K562 (cell line): ENCODE measurements around the gene TESMIN. TPM values are rescaled to one million over a fixed set of nuclear protein-coding genes. Genes with fewer than 3 reads are reported as not detected.

ENCODE experiments used
- ATAC-seq: fragments of 200-7000 bp; cut with Tn5 transposase; 3 replicates; pipeline ENCODE4 v1.9.1; 2020; ENCODE audit warnings: moderate library complexity
- BruUV-seq: library from RNA; stranded (reverse); fragments of 400-500 nt; replicated peaks from 2 replicates; lab custom pipeline; 2021; lab: Mats Ljungman, UMichigan
- CTCF ChIA-PET: fragments of 300-600 bp; formaldehyde crosslinking; extraction: SDS; loops from one replicate; lab custom pipeline; 2021; ENCODE audit warnings: low intra/inter-chr PET ratio; lab: Yijun Ruan, JAX
- POLR2A ChIA-PET: fragments of 300-600, 350-650 bp; sonication (Branson Sonifier 250); formaldehyde crosslinking; extraction: SDS; loops from one replicate; lab custom pipeline; 2021; ENCODE audit warnings: antibody characterized with exemption, inconsistent platforms; lab: Yijun Ruan, JAX
- DNase-seq, 4 experiments: peaks; one replicate each; pipeline versions ENCODE4 v3.0.0 to v3.0.0-alpha.2; 2011 to 2018; ENCODE audit warnings: low spot score in 3 of 4, mixed read lengths in 3 of 4; ENCODE audit errors: extremely low read depth in 1 of 4
- FAIRE-seq: peaks from 2 replicates; lab custom pipeline; 2011; peaks lifted over from hg19 to GRCh38; lab: Jason Lieb, UNC
- H2AFZ ChIP-seq: 2 replicates; pipeline ENCODE4 v1.6.0; 2011; ENCODE audit warnings: low read depth, low read length, control low read depth, inconsistent platforms
- H3K27ac ChIP-seq: fragments of 200-600 bp; 3 replicates; pipeline ENCODE4 v1.8.0; 2011; ENCODE audit warnings: low read depth, mild to moderate bottlenecking, control low read depth, inconsistent platforms, low read length, moderate library complexity, mixed read lengths; ENCODE audit errors: extremely low read depth
- H3K27me3 ChIP-seq, 2 experiments: fragments of 300-600 bp in 1 of 2; 2 replicates in 1 of 2; 3 replicates in 1 of 2; pipeline versions ENCODE4 v1.6.0 to v1.8.0; 2011; ENCODE audit warnings: inconsistent platforms in 2 of 2, low read length in 2 of 2, mild to moderate bottlenecking in 1 of 2, mixed read lengths in 1 of 2, moderate library complexity in 1 of 2; ENCODE audit not compliant: control insufficient read depth in 2 of 2, insufficient read depth in 2 of 2
- H3K36me3 ChIP-seq: fragments of 300-600 bp; 3 replicates; pipeline ENCODE4 v1.8.0; 2011; ENCODE audit warnings: mild to moderate bottlenecking, low read length, inconsistent platforms; ENCODE audit not compliant: control insufficient read depth, insufficient read depth
- H3K4me1 ChIP-seq, 2 experiments: fragments of 200-600 bp in 1 of 2; replicated peaks in 1 of 2; 2 replicates in 1 of 2; 3 replicates in 1 of 2; pipeline versions ENCODE4 v1.5.1 to v1.8.0; 2011; ENCODE audit warnings: inconsistent platforms in 2 of 2, low read length in 2 of 2, mild to moderate bottlenecking in 1 of 2, mixed read lengths in 1 of 2, moderate library complexity in 1 of 2; ENCODE audit not compliant: control insufficient read depth in 2 of 2, insufficient read depth in 2 of 2
- H3K4me2 ChIP-seq: 2 replicates; pipeline ENCODE4 v1.6.1; 2011; ENCODE audit warnings: low read length, control low read depth, inconsistent platforms, mixed read lengths; ENCODE audit not compliant: insufficient read depth
- H3K4me3 ChIP-seq: fragments of 200-600 bp; sonication (generic), shearing (Covaris generic); 2 replicates; pipeline ENCODE4 v1.5.1; 2016; ENCODE audit warnings: control low read depth, inconsistent platforms
- H3K79me2 ChIP-seq: fragments of 200-600 bp; 3 replicates; pipeline ENCODE4 v1.8.0; 2011; ENCODE audit warnings: low read length, inconsistent platforms; ENCODE audit not compliant: control insufficient read depth, insufficient read depth
- H3K9ac ChIP-seq, 2 experiments: 2 replicates each; pipeline versions ENCODE4 v1.6.0 to v1.6.1; 2011; ENCODE audit warnings: low read depth in 2 of 2, low read length in 2 of 2, control low read depth in 1 of 2, inconsistent platforms in 1 of 2, mild to moderate bottlenecking in 1 of 2, mixed read lengths in 1 of 2; ENCODE audit not compliant: insufficient read depth in 1 of 2
- H3K9me1 ChIP-seq: one replicate; pipeline ENCODE4 v1.6.0; 2011; ENCODE audit warnings: inconsistent platforms, mild to moderate bottlenecking, low read length, moderate library complexity; ENCODE audit not compliant: control insufficient read depth, insufficient read depth
- H3K9me3 ChIP-seq: replicated peaks from 2 replicates; pipeline ENCODE4 v1.5.1; 2011; ENCODE audit warnings: low read depth, low read length, inconsistent platforms; ENCODE audit not compliant: control insufficient read depth, insufficient read depth
- H4K20me1 ChIP-seq: replicated peaks from 2 replicates; pipeline ENCODE4 v1.6.1; 2011; ENCODE audit warnings: low read length, inconsistent platforms, mixed read lengths; ENCODE audit not compliant: control insufficient read depth, insufficient read depth
- EGR1 ChIP-seq: fragments of 450-650 bp; conservative IDR thresholded peaks from 2 replicates; pipeline ENCODE4 v1.6.1; 2017; ENCODE audit warnings: mild to moderate bottlenecking
- PHB2 ChIP-seq: fragments of 450-650 bp; IDR thresholded peaks from 2 replicates; pipeline ENCODE4 v1.6.1; 2017; ENCODE audit warnings: low read depth
- SIN3A ChIP-seq, 2 experiments: fragments of 150-350 bp in 1 of 2; IDR thresholded peaks; 2 replicates each; pipeline ENCODE4 v1.6.1; 2011 to 2016; ENCODE audit warnings: borderline replicate concordance in 2 of 2, low read depth in 2 of 2, low read length in 2 of 2, mild to moderate bottlenecking in 2 of 2, moderate library complexity in 2 of 2; ENCODE audit not compliant: control insufficient read depth in 1 of 2
- ZNF316 ChIP-seq: fragments of 450-650 bp; IDR thresholded peaks from 2 replicates; pipeline ENCODE4 v1.6.1; 2016
- WGBS: fragments of 100-300 bp; shearing (Covaris generic); methylation state at CpG from one replicate; pipeline ENCODE4 v1.1.6; 2016; ENCODE audit warnings: low coverage, mixed read lengths; ENCODE audit not compliant: insufficient coverage; ENCODE audit errors: missing lambda C conversion rate; 5-methylcytosine and 5-hydroxymethylcytosine counted together
- in situ Hi-C: fragments of 300-500 bp; cut with MboI; formaldehyde crosslinking; loops from 4 replicates; pipeline ENCODE4 v1.15.0; 2018; ENCODE audit warnings: inconsistent platforms, mixed read lengths
- intact Hi-C: fragments of 100-400 bp; cut with micrococcal nuclease; formaldehyde crosslinking; loops from 2 replicates; pipeline ENCODE4 v1.14.2; 2022
- polyA plus RNA-seq, 8 experiments: library from polyadenylated mRNA; depleted of rRNA in 4 of 8; stranded (reverse) in 5 of 8; unstranded in 3 of 8; fragments of >200 nt; fragmentation: Nextera tagmentation in 2 of 8; fragmentation: Illumina TruSeq in 1 of 8; extraction: Ambion mirVana in 2 of 8; extraction: Trizol in 1 of 8; gene quantifications; 2 replicates each; pipeline versions ENCODE4 v1.2.1 to v1.2.3, GENCODE V29; 2011 to 2014; ENCODE audit warnings: inconsistent platforms in 1 of 8, missing spikeins in 1 of 8
- total RNA-seq, 7 experiments: library from RNA; depleted of rRNA in 6 of 7; stranded (reverse); fragments of >200 nt in 6 of 7; fragmentation: Illumina TruSeq in 2 of 7; extraction: Trizol in 2 of 7; gene quantifications; 2 replicates each; pipeline versions ENCODE4 v1.2.1 to v1.2.3, GENCODE V29; 2011 to 2021; ENCODE audit warnings: low replicate concordance in 1 of 7
- TF ChIP-seq, protein P1 (sequence below): sonication (generic); formaldehyde crosslinking; IDR thresholded peaks from 2 replicates; pipeline ENCODE4 v1.8.1; 2023; ENCODE audit warnings: mild to moderate bottlenecking, missing genetic modification reagents
- TF ChIP-seq, protein P2 (sequence below): fragments of 250-450 bp; sonication (Bioruptor Pico); IDR thresholded peaks from 2 replicates; pipeline ENCODE4 v1.8.0; 2021; ENCODE audit warnings: mild to moderate bottlenecking, moderate library complexity
- TF ChIP-seq, protein P3 (sequence below): sonication (generic); formaldehyde crosslinking; IDR thresholded peaks from 2 replicates; pipeline ENCODE4 v1.8.1; 2023; ENCODE audit warnings: mild to moderate bottlenecking, missing genetic modification reagents
- TF ChIP-seq, protein P4 (sequence below): fragments of 250-450 bp; sonication (Bioruptor Pico); IDR thresholded peaks from 2 replicates; pipeline ENCODE4 v1.5.0; 2021; ENCODE audit warnings: mild to moderate bottlenecking, borderline replicate concordance
- TF ChIP-seq, protein P5 (sequence below), 2 experiments: fragments of 450-650 bp; IDR thresholded peaks; 2 replicates each; pipeline ENCODE4 v1.6.1; 2016

The TESMIN gene
- total and polyA plus RNA-seq, 9 of the 15 experiments (the other 6 are each of a cell fraction or from before 2014, with no cell fraction given): 8.9 to 50.5 (median 15.0) TPM

DNA sequence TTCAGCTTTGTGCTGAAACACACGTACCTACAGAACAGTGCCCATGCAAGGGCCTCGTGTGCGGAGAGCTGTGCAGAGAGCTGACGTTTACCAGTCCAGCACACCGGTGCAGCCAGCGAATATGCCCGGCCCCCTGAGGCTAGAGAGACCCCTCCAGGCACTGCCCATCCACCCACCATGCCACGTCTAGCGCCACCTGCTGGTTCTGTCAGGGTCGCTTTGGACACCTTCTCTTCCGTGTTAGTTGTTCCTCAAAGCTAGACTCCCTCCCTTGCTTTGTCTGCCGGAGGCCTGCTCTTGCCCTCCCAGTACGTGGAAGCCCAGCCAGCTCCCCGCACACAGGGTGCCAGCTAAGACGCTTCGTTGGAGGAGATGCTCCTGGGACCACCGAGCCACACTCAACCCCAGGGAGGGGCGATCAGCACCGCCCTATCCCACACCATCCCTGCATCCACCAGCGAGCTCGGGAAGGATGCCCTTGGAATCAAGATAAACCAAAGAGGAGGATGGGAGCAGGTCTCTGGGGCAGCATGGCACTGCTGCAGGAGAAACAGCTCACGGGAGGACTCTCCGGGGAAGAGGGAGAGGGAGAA is 47.0 kb upstream of the TESMIN start (continued):
- no peak for TF ChIP-seq SIN3A (IDR thresholded peaks at IDR 0.05; ENCODE audit: borderline replicate concordance in 2 of 2, control insufficient read depth in 1 of 2, low read depth in 2 of 2, low read length in 2 of 2)

DNA sequence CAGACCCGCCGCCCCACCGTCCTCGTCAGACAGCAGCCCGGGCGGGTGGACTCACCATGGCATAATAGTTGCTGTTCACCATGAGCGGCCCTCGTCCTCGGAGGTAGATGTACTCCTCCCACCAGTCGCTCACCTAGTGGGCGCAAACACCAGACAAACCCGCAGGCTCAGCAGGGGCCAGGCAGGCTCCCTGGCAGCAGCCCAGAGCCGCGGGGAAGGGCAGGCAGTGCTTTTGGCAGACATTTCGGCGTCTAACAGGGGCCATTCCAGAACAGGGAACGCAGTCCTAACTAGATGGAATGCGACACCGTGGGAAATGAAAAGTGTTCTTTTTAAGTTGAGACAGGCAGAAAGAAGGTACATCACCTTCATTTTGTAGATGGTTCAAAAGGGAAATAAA is 45.5 kb upstream of the TESMIN start:
- FAIRE-seq (no peak), DNase-seq (no peak), ATAC-seq (no peak)
- Histone ChIP-seq H3K36me3 (peaks cover 38% of the 10 kb centered on the region; the same call in 2 of the 3 replicates), H3K4me2 (no peak overlapping the region), H3K9ac (peak overlapping the region in 1 of 2 experiments; percentile 57; a peak in 1 of 4 replicates), H3K4me1 (peaks cover 0 to 6% of the 10 kb centered on the region in 2 experiments; a peak in 2 of 5 replicates), H3K27ac (no peak overlapping the region), H3K4me3 (no peak overlapping the region), H3K9me1 (no peaks in the 10 kb centered on the region), H4K20me1 (no peaks in the 10 kb centered on the region), H3K27me3 (no peaks in the 10 kb centered on the region), H2AFZ (no peak overlapping the region), H3K79me2 (no peaks in the 10 kb centered on the region), H3K9me3 (no peaks in the 10 kb centered on the region)
- WGBS: 94% methylated on average over 15 of the region's 19 CpGs
- ChIA-PET POLR2A (no interaction called here), CTCF (no interaction called here)
- BruUV-seq: no TSS peak
- intact Hi-C loops: loop anchor here (5.0 kb wide), 1 partner anchor 154 kb away; no protein-coding TSS in a partner anchor
- in situ Hi-C loops: no loop called here
- TF ChIP-seq, protein P1, sequence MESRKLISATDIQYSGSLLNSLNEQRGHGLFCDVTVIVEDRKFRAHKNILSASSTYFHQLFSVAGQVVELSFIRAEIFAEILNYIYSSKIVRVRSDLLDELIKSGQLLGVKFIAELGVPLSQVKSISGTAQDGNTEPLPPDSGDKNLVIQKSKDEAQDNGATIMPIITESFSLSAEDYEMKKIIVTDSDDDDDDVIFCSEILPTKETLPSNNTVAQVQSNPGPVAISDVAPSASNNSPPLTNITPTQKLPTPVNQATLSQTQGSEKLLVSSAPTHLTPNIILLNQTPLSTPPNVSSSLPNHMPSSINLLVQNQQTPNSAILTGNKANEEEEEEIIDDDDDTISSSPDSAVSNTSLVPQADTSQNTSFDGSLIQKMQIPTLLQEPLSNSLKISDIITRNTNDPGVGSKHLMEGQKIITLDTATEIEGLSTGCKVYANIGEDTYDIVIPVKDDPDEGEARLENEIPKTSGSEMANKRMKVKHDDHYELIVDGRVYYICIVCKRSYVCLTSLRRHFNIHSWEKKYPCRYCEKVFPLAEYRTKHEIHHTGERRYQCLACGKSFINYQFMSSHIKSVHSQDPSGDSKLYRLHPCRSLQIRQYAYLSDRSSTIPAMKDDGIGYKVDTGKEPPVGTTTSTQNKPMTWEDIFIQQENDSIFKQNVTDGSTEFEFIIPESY: no peak
- TF ChIP-seq, protein P2, sequence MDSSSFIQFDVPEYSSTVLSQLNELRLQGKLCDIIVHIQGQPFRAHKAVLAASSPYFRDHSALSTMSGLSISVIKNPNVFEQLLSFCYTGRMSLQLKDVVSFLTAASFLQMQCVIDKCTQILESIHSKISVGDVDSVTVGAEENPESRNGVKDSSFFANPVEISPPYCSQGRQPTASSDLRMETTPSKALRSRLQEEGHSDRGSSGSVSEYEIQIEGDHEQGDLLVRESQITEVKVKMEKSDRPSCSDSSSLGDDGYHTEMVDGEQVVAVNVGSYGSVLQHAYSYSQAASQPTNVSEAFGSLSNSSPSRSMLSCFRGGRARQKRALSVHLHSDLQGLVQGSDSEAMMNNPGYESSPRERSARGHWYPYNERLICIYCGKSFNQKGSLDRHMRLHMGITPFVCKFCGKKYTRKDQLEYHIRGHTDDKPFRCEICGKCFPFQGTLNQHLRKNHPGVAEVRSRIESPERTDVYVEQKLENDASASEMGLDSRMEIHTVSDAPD: no peak
- TF ChIP-seq ZNF316 (no peak), EGR1 (no peak), PHB2 (no peak)
- TF ChIP-seq, protein P3, sequence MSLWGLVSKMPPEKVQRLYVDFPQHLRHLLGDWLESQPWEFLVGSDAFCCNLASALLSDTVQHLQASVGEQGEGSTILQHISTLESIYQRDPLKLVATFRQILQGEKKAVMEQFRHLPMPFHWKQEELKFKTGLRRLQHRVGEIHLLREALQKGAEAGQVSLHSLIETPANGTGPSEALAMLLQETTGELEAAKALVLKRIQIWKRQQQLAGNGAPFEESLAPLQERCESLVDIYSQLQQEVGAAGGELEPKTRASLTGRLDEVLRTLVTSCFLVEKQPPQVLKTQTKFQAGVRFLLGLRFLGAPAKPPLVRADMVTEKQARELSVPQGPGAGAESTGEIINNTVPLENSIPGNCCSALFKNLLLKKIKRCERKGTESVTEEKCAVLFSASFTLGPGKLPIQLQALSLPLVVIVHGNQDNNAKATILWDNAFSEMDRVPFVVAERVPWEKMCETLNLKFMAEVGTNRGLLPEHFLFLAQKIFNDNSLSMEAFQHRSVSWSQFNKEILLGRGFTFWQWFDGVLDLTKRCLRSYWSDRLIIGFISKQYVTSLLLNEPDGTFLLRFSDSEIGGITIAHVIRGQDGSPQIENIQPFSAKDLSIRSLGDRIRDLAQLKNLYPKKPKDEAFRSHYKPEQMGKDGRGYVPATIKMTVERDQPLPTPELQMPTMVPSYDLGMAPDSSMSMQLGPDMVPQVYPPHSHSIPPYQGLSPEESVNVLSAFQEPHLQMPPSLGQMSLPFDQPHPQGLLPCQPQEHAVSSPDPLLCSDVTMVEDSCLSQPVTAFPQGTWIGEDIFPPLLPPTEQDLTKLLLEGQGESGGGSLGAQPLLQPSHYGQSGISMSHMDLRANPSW: no peak
- TF ChIP-seq, protein P4, sequence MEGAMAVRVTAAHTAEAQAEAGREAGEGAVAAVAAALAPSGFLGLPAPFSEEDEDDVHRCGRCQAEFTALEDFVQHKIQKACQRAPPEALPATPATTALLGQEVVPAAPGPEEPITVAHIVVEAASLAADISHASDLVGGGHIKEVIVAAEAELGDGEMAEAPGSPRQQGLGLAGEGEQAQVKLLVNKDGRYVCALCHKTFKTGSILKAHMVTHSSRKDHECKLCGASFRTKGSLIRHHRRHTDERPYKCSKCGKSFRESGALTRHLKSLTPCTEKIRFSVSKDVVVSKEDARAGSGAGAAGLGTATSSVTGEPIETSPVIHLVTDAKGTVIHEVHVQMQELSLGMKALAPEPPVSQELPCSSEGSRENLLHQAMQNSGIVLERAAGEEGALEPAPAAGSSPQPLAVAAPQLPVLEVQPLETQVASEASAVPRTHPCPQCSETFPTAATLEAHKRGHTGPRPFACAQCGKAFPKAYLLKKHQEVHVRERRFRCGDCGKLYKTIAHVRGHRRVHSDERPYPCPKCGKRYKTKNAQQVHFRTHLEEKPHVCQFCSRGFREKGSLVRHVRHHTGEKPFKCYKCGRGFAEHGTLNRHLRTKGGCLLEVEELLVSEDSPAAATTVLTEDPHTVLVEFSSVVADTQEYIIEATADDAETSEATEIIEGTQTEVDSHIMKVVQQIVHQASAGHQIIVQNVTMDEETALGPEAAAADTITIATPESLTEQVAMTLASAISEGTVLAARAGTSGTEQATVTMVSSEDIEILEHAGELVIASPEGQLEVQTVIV (CRISPR knock-in tag): no peak
- TF ChIP-seq, protein P5, sequence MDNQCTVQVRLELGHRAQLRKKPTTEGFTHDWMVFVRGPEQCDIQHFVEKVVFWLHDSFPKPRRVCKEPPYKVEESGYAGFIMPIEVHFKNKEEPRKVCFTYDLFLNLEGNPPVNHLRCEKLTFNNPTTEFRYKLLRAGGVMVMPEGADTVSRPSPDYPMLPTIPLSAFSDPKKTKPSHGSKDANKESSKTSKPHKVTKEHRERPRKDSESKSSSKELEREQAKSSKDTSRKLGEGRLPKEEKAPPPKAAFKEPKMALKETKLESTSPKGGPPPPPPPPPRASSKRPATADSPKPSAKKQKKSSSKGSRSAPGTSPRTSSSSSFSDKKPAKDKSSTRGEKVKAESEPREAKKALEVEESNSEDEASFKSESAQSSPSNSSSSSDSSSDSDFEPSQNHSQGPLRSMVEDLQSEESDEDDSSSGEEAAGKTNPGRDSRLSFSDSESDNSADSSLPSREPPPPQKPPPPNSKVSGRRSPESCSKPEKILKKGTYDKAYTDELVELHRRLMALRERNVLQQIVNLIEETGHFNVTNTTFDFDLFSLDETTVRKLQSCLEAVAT (IDR thresholded peaks at IDR 0.05): no peak
